Measurements from ENCODE around the gene ZNF207.
A peak's percentile ranks its signal among the peaks of the same experiment; 100 is the strongest.
"Not testable (repeated sequence)": the region's sequence is repeated elsewhere in the genome, so short reads cannot be mapped to it uniquely, and the experiment has no call there.

The ZNF207 gene

GRCh38 chr17:32349854-32350665 is at the start of gene ZNF207:
Gene ZNF207, plus strand, starts transcription at chr17:32350157. Its CDS starts 129 bp downstream, at chr17:32350286.
- DNase-seq, result peak; percentile 97

GRCh38 chr17:32302037-32302436 is 47.9 kb upstream of the ZNF207 start:
- DNase-seq, result no peak

- no peak for DNase-seq
Measured at GRCh38 chr17:32302860-32303649, 46.9 kb upstream of the ZNF207 start.

DNA sequence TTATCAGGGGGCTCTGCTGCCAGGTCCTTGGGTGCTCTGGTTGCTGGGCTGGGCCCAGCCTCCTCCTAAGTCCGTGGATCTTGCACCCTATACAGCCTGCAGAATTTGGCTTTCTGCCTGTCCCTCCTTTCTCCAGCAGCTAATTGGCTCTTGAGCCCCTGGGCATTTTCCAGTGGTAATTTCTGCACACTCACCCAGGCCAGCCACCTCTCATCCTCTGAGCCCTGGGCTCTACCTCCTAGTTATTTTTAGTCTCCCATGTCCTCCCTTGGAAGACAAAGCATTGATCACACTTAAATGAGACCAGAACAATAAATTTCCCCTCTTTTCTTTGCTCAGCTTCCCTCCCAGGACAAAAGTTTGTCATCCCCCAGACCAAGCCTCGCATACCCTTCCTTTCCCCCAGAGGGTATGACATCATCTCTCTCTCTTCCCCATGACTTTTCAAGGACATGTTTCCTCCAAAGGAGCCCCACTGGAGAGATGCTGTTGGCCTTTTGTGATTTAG is 46.1 kb upstream of the ZNF207 start:
- DNase-seq, result peak; percentile 15

DNA sequence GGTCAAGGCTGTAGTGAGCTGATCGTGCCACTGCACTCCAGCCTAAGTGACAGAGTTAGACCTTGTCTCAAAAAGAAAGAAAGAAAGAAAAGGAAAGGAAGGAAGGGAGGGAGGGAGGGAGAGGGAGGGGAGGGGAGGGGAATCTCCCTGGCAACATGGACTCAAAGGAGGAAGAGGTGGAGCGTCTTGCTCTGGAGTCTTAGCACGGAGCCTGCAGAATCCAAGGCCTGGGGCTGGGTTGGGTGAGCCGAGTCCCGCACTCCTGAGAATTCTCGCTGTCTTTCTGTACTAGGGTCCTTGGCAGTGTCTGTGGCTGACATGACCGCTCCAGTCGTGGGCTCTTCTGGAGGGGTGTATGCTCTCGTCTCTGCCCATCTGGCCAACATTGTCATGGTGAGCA is 44.9 kb upstream of the ZNF207 start:
- DNase-seq, result no peak

DNA sequence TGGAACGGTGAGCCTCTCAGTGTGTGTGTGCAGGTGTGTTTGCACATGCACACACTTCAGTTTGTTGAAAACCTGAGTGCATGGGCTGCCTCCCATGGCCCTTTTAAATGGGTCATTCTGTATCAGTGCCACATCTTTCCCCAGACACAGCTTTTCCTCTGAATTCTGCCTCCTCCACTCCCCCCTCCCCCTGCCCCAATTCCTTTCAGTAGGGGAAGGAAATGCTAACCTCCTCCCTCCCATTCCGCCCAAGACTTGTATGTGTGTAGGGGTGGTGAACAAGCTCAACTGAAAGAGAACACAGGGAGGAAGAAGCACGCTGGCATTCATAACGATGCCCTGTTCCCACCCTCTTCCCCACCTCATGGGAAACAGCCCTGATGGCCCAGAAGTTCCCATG is 42.3 kb upstream of the ZNF207 start:
- no peak for DNase-seq

DNA sequence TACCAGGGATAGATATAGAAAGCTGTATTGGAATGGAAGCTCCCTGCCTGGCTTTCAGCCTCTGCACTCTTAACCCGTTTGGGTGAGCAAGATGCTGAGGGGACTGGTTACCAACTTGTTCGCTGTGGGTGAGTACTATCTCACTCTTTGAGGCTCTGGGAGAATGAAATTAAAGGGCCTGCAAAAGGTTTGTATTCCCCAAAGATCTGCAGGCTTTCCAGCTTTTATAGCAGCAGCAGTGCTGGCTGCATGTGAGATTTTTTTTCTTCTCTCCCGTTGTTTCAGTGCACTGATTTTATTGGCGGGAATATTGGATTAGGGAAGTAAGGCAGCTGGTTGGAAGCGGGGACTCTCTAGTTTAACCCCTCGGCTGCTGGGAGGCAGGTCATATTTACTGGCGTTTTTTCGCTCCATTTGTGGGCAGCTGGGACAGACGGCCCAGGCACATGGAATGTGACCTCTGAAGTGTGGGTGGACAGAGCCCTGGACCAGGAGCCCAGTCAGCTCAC is 38.9 kb upstream of the ZNF207 start:
- DNase-seq, result peak; percentile 25

- DNase-seq, result no peak
Measured at GRCh38 chr17:32314636-32315035, 35.3 kb upstream of the ZNF207 start.

DNA sequence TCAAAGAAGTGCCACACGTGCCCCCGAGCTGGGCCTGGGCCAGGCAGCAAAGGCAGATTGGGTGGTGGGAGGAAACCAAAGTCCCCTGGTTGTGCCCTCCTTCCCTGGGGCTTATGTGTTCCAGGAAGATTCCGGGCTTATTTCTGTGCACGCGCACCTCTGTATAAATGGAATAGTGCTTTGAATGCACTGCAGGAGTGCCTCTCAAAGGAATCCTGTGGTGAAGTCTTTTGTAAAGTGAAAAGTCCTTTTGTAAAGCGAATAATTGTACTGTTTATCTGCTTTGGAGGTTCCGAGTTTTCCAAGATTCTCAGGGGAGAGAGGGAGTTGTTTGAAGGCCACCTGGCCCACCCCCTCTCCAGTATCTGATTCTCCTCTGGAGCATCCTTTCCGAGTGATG is 34.8 kb upstream of the ZNF207 start:
- DNase-seq, result no peak

DNA sequence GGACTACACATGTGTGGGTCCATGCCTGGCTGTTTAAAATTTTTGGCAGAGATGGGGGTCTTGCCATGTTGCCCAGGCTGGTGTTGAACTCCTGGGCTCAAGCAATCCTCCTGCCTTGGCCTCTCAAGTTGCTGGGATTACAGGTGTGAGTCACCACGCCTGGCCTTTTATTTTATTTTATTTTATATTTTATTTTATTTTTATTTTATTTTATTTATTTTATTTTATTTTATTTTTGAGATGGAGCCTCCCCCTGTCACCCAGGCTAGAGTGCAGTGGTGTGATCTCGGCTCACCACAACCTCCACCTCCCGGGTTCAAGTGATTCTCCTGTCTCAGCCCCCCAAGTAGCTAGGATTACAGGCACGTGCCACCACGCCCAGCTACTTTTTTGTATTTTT is 33.3 kb upstream of the ZNF207 start:
- not testable (repeated sequence) for DNase-seq

DNA sequence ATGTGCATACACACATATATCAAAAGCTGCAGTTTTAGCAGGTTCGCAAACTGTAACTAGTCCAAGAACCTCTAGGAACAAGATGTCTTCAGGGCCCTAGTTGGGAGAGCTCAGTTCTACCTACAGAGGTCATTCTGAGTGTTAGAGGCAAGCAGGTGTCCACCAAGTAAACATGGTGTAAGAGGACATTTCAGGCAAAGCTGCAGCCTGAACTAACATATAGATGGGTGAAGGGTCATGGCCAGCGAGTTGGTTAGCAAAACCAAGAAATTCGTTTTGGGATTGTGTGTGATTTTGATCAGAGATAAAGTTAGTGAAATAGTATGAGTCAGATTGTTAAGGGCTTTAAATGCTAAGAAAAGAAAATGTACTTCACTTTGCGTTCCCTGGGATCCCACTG is 32.6 kb upstream of the ZNF207 start:
- DNase-seq, result no peak

DNA sequence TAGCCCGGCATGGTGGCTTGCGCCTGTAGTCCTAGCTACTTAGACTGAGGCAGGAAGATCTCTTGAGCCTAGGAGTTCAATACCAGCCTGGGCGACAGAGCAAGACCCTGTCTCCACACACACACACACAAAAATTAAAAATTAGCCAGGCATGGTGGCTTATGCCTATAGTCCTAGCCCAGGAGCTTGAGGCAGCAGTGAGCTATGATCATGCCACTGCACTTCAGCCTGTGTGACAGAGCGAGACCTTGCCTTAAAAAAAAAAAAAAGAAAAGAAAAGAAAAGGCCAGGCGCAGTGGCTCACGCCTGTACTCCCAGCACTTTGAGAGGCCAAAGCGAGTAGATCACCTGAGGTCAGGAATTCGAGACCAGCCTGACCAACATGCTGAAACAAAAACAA is 31.9 kb upstream of the ZNF207 start:
- DNase-seq, result no peak

GRCh38 chr17:32319548-32319905 is 30.4 kb upstream of the ZNF207 start:
- peak; percentile 69 for DNase-seq

DNA sequence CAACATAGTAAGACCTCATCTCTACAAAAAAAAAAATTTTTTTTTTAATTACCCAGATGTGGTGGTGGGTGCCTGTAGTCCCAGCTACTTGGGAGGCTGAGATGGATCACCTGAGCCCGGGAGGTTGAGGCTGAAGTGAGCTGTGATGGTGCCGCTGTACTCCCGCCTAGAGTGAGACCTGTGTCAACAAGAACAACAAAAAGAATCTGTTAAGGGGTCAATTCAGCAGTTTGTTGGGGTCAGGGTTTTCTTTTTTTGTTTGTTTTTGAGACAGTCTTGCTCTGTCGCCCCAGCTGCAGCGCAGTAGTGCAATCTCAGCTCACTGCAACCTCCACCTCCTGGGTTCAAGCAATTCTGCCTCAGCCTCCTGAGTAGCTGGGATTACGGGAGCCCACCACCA is 29.9 kb upstream of the ZNF207 start:
- not testable (repeated sequence) for DNase-seq

- DNase-seq, result no peak
Measured at GRCh38 chr17:32320847-32321246, 29.1 kb upstream of the ZNF207 start.

- DNase-seq, result no peak
Measured at GRCh38 chr17:32323046-32323445, 26.9 kb upstream of the ZNF207 start.

GRCh38 chr17:32323811-32324491 is 26.0 kb upstream of the ZNF207 start:
- peak; percentile 34 for DNase-seq

- no peak for DNase-seq
Measured at GRCh38 chr17:32327911-32328310, 22.0 kb upstream of the ZNF207 start.

GRCh38 chr17:32330147-32330546 is 19.8 kb upstream of the ZNF207 start:
- no peak for DNase-seq

DNA sequence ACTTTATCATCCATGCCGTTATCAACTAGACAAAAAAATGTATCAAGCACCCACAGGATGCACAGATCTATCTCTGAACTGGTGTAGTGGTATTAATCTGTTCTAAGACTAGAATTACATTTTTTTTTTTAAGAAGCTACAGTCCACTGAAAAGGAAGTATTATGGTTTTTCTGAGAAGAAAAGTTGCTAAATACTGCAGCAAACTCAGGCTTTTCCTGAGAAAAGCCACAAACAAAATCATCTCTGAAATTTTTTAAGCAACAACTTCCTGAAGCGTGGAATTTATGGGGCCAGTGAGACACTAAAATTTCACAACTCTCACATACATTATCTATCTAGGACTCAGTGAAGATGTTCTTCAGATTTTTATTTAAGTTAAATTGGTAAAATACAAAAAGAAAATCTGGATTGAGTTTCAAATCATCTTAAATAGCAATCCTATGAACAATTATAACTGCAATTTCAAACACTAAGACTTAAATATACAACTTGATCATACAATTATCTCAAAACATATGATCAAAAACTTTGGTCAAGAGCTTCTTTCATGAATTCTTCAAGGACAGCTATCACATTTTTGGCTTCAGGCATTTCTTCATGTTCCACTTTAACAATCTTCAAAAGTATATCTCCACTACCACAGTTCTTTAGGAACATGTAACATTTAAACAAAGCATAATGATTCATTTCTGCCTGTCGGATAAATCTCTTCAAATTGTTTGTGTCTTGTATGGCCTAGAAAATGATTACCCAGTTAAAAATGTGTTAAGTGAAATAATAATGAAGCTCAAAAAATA is 18.5 kb upstream of the ZNF207 start:
- no peak for DNase-seq

DNA sequence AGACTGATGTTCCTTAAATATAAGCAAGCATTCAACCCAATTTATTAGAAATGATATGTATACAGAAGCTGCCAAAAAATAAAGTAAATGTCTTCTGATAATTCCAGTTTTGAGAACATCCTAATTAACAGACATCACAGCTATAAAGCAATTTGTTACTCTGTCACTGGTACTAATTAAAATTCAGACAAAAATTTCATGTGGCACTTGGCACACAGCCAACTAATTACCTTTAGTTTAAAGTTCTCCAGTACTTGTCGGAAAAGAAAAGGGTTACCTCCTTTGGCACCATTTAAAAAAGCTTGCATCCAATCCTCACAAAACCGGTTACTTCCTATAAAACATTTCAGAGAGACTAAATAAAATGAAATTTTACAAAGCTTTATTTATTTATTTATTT is 16.8 kb upstream of the ZNF207 start:
- DNase-seq, result no peak

DNA sequence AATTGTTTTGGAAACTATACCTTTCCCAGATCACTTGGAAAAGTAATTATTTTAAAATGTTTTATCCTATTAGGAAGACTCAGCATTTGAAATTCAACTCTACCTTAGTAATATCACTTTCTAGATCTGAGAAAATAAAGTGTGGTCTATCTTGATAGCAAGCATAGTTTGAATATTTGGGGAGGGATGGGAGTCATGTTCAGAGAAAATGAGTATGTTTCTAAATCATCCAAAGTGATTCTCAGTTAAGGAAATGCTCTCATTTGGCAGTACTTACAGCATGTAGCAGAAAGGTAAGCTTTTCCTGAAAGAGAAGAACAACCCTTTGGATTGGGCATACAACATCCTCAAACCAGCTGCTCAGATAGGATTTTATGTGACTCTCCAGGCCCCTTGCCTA is 14.9 kb upstream of the ZNF207 start:
- peak; percentile 42 for DNase-seq

All from EL (cell line).